ENCODE results near the gene SUPT5H.

SUPT5H gene

DNA sequence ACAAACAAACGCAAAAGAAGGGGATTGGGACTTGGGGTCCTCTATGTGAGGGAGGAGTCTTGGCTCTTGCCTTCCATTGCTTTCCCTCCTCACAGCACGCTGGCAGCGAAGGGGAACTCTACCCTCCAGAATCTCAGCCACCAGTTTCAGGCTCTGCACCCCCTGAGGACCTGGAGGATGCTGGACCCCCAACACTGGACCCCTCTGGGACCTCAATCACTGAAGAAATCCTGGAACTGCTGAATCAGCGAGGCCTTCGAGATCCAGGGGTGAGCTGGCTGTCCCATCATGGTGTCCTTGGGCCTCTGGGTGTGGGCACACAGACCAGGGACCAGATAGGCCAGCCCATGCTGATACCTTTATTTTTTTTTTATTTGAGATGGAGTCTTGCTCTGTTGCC is 23.4 kb upstream of the SUPT5H start:
- no peak for DNase-seq (ENCODE audit: extremely low read depth, insufficient read length)
- Histone ChIP-seq H3K27me3 (replicated peaks; ENCODE audit: control insufficient read depth, insufficient read depth, low read length) (no peaks in the 10 kb centered on the region), H3K4me3 (replicated peaks; ENCODE audit: low read depth, low read length) (no peak overlapping the region), H3K36me3 (ENCODE audit: control insufficient read depth, insufficient read depth, low read length) (peaks cover 36% of the 10 kb centered on the region)
- TF ChIP-seq, protein P1, sequence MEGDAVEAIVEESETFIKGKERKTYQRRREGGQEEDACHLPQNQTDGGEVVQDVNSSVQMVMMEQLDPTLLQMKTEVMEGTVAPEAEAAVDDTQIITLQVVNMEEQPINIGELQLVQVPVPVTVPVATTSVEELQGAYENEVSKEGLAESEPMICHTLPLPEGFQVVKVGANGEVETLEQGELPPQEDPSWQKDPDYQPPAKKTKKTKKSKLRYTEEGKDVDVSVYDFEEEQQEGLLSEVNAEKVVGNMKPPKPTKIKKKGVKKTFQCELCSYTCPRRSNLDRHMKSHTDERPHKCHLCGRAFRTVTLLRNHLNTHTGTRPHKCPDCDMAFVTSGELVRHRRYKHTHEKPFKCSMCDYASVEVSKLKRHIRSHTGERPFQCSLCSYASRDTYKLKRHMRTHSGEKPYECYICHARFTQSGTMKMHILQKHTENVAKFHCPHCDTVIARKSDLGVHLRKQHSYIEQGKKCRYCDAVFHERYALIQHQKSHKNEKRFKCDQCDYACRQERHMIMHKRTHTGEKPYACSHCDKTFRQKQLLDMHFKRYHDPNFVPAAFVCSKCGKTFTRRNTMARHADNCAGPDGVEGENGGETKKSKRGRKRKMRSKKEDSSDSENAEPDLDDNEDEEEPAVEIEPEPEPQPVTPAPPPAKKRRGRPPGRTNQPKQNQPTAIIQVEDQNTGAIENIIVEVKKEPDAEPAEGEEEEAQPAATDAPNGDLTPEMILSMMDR (IDR thresholded peaks at IDR 0.05; ENCODE audit: insufficient read depth, low read length, poor library complexity, severe bottlenecking) = no peak

DNA sequence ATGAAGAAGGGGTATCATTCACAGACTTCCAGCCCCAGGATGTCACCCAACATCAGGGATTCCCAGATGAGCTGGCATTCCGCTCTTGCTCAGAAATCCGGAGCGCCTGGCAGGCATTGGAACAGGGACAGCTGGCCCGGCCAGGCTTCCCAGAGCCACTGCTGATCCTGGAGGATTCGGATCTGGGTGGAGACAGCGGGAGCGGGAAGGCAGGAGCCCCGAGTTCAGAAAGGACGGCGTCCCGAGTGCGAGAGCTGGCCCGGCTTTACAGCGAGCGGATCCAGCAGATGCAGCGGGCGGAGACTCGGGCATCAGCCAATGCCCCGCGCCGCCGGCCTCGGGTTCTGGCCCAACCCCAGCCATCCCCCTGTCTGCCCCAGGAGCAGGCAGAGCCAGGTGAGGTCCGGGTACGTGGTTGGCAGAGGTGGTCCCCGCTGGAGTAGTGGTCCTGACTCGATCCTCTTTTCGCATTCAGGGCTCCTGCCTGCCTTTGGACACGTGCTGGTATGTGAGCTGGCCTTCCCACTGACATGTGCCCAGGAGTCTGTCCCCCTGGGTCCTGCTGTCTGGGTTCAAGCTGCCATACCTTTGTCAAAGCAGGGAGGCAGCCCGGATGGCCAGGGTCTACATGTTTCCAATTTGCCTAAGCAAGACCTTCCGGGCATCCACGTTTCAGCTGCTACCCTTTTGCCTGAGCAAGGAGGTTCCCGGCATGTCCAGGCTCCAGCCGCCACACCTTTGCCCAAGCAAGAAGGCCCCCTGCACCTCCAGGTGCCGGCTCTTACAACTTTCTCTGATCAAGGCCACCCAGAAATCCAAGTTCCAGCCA is 21.9 kb upstream of the SUPT5H start:
- Histone ChIP-seq H3K27me3 (replicated peaks; ENCODE audit: control insufficient read depth, insufficient read depth, low read length) (no peaks in the 10 kb centered on the region), H3K36me3 (ENCODE audit: control insufficient read depth, insufficient read depth, low read length) (peaks cover 31% of the 10 kb centered on the region), H3K4me3 (replicated peaks; ENCODE audit: low read depth, low read length) (no peak overlapping the region)
- DNase-seq (ENCODE audit: extremely low read depth, insufficient read length) = no peak
- TF ChIP-seq, protein P1 (IDR thresholded peaks at IDR 0.05; ENCODE audit: insufficient read depth, low read length, poor library complexity, severe bottlenecking) = no peak

DNA sequence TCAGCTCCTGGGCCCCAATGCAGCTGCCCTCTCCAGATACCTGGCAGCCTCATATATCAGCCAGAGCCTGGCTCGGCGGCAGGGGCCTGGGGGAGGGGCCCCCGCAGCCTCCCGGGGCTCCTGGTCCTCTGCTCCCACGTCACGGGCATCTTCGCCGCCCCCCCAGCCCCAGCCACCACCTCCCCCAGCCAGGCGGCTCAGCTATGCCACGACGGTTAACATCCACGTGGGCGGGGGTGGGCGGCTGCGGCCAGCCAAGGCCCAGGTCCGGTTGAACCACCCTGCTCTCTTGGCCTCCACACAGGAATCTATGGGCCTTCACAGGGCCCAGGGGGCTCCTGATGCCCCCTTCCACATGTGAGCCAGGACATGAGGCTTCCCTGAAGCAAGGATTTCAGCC is 20.4 kb upstream of the SUPT5H start:
- peaks cover 23% of the 10 kb centered on the region for H3K36me3 ChIP-seq (ENCODE audit: control insufficient read depth, insufficient read depth, low read length)
- TF ChIP-seq, protein P1 (IDR thresholded peaks at IDR 0.05; ENCODE audit: insufficient read depth, low read length, poor library complexity, severe bottlenecking) = no peak
- DNase-seq (ENCODE audit: extremely low read depth, insufficient read length) = no peak
- no peaks in the 10 kb centered on the region for H3K27me3 ChIP-seq (replicated peaks; ENCODE audit: control insufficient read depth, insufficient read depth, low read length)
- H3K4me3 ChIP-seq (replicated peaks; ENCODE audit: low read depth, low read length) = no peak overlapping the region

DNA sequence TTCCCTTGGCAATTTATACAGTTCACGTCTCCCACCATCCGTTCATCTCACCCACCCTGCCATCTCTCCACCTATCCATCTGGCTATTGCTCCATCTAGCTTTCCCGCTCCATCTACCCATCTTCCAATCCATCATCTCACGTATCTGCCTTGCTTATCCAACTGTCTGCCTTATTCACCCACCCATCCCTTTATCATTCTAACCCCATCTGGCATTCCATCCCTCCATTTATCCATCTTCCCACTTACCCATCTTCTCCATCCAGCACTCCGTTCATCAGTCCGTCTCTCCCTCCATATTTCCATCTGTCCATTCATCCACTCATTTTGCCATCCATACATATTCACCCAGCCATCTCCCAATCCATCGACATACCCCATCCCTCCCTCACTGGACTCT is 19.6 kb upstream of the SUPT5H start:
- DNase-seq (ENCODE audit: extremely low read depth, insufficient read length) = no peak
- Histone ChIP-seq H3K4me3 (replicated peaks; ENCODE audit: low read depth, low read length) (no peak overlapping the region), H3K36me3 (ENCODE audit: control insufficient read depth, insufficient read depth, low read length) (peaks cover 22% of the 10 kb centered on the region)

DNA sequence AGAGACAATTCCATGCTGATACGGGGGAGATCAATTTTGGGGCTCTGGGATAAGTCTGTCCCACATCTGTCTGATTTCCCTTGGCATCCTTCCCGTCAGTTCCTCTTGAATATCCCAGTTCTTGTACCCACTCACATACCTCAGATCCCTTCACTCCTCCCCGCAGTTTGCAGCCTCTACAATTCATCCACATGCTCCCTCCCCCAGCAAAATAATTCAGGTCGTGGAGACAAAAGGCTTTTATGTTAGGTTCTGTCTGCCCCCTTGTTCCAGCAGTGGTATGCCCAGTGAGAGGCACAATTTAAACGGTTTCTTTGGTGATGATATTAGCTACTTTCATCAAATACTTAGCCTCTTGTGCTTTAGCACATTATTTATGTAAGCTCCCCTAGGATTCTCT is 19.2 kb upstream of the SUPT5H start:
- peaks cover 20% of the 10 kb centered on the region for H3K36me3 ChIP-seq (ENCODE audit: control insufficient read depth, insufficient read depth, low read length)
- TF ChIP-seq, protein P1 (IDR thresholded peaks at IDR 0.05; ENCODE audit: insufficient read depth, low read length, poor library complexity, severe bottlenecking) = no peak
- DNase-seq (ENCODE audit: extremely low read depth, insufficient read length) = no peak
- H3K4me3 ChIP-seq (replicated peaks; ENCODE audit: low read depth, low read length) = no peak overlapping the region
- H3K27me3 ChIP-seq (replicated peaks; ENCODE audit: control insufficient read depth, insufficient read depth, low read length) = no peaks in the 10 kb centered on the region

More for the DNA sequence above, 19.6 kb upstream of the SUPT5H start:
- no peaks in the 10 kb centered on the region for H3K27me3 ChIP-seq (replicated peaks; ENCODE audit: control insufficient read depth, insufficient read depth, low read length)
- TF ChIP-seq, protein P1 (IDR thresholded peaks at IDR 0.05; ENCODE audit: insufficient read depth, low read length, poor library complexity, severe bottlenecking) = no peak

Measured in GM06990 (cell line).